B cell (primary cell): Measurements from ENCODE around the gene LRRD1.

ENCODE experiments used
- CTCF ChIP-seq: fragments of 200-600 bp; IDR thresholded peaks from one replicate; pipeline ENCODE4 v1.8.0; 2022; ENCODE audit warnings: antibody characterized with exemption, mild to moderate bottlenecking
- EZH2 ChIP-seq: IDR thresholded peaks from 2 replicates; pipeline ENCODE4 v1.6.1; 2012; ENCODE audit warnings: borderline replicate concordance, low read depth, mild to moderate bottlenecking, moderate library complexity, low read length; ENCODE audit not compliant: insufficient read depth, poor library complexity, severe bottlenecking

DNA sequence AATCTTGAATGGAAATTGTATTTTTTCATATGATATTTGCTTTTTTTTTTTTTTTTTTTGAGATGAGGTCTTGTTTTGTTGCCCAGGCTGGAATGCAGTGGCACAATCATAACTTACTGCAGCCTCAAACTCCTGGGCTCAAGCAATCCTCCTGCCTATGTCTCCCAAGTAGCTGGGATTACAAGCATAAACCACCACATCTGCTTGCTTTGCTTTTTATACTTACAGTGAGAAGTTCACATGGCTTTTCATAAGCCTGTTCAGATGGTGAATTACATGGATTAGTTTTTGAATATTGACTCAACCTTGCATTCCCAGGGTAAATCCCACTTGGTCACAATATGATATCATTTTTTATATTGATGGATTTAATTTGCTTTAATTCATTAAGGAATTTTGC lies 22.0 kb downstream of the LRRD1 start:
- TF ChIP-seq CTCF (no peak), EZH2 (no peak)
